Measurements from ENCODE around the gene ACAD10. TPM values are rescaled to one million over a fixed set of nuclear protein-coding genes. Genes with fewer than 3 reads are reported as not detected.

ACAD10 gene
- total RNA-seq, 1 experiment from 2014 or later, result 29.1 TPM

DNA sequence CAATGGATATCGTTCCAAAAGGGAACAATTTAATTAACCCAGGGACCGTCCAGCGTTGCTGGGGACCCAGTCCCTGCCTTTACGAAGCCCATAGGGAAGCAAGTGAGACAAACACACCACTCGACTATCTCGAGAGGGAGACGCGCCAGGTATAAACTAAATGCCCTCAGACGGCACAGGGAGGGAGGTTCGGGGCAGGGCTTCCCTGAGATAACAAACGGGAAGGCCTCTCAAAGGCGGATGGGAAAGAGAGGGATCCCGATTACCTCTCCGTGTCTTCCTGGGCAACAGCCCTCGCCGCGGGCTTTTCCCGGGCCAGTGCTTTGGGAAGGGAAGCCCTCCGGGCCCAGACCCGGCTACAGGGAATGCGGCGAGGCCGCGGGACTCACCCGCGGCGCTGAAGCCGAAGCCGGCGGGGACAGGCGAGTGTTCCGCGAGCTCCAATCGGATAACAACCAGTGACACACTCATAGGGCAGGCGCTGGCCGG lies 487 bp upstream of the ACAD10 start:
- H3K4me1 Mint-ChIP-seq, result peaks cover 26% of the 10 kb centered on the region
- ATAC-seq (peak; percentile 35), DNase-seq (ENCODE audit: low spot score) (no peak)
- no peaks in the 10 kb centered on the region; the same call in 1 of the 2 replicates for H3K27me3 Mint-ChIP-seq (ENCODE audit: low read depth)
- ChIA-PET POLR2A (interaction anchor here (0.8 to 1.5 kb wide), 4 partner anchors 24 to 128 kb away, joined by 3 to 4 read pairs (median 4); partner anchors contain the start of gene ALDH2), CTCF (interaction anchor here (0.6 to 3.0 kb wide), 8 partner anchors 8 to 295 kb away, joined by 3 to 13 read pairs (median 4); no protein-coding TSS in a partner anchor)
- H3K27ac Mint-ChIP-seq, result peak overlapping the region; percentile 95
- H3K36me3 Mint-ChIP-seq, result peaks cover 24% of the 10 kb centered on the region
- no peaks in the 10 kb centered on the region for H3K9me3 Mint-ChIP-seq
- H3K4me3 Mint-ChIP-seq, result peak overlapping the region; percentile 99
- TF ChIP-seq TEAD4 (CRISPR knock-in tag; IDR thresholded peaks at IDR 0.05) (no peak), SOX15 (CRISPR knock-in tag; IDR thresholded peaks at IDR 0.05) (no peak), ZNF671 (CRISPR knock-in tag; IDR thresholded peaks at IDR 0.05) (no peak)
- TF ChIP-seq, protein P1, sequence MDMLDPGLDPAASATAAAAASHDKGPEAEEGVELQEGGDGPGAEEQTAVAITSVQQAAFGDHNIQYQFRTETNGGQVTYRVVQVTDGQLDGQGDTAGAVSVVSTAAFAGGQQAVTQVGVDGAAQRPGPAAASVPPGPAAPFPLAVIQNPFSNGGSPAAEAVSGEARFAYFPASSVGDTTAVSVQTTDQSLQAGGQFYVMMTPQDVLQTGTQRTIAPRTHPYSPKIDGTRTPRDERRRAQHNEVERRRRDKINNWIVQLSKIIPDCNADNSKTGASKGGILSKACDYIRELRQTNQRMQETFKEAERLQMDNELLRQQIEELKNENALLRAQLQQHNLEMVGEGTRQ (CRISPR knock-in tag; IDR thresholded peaks at IDR 0.05), result no peak
- TF ChIP-seq, protein P2, sequence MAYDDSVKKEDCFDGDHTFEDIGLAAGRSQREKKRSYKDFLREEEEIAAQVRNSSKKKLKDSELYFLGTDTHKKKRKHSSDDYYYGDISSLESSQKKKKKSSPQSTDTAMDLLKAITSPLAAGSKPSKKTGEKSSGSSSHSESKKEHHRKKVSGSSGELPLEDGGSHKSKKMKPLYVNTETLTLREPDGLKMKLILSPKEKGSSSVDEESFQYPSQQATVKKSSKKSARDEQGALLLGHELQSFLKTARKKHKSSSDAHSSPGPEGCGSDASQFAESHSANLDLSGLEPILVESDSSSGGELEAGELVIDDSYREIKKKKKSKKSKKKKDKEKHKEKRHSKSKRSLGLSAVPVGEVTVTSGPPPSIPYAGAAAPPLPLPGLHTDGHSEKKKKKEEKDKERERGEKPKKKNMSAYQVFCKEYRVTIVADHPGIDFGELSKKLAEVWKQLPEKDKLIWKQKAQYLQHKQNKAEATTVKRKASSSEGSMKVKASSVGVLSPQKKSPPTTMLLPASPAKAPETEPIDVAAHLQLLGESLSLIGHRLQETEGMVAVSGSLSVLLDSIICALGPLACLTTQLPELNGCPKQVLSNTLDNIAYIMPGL (CRISPR knock-in tag; IDR thresholded peaks at IDR 0.05), result no peak
- TF ChIP-seq, protein P3, sequence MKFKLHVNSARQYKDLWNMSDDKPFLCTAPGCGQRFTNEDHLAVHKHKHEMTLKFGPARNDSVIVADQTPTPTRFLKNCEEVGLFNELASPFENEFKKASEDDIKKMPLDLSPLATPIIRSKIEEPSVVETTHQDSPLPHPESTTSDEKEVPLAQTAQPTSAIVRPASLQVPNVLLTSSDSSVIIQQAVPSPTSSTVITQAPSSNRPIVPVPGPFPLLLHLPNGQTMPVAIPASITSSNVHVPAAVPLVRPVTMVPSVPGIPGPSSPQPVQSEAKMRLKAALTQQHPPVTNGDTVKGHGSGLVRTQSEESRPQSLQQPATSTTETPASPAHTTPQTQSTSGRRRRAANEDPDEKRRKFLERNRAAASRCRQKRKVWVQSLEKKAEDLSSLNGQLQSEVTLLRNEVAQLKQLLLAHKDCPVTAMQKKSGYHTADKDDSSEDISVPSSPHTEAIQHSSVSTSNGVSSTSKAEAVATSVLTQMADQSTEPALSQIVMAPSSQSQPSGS (CRISPR knock-in tag; IDR thresholded peaks at IDR 0.05; ENCODE audit: borderline replicate concordance, low read depth), result no peak

DNA sequence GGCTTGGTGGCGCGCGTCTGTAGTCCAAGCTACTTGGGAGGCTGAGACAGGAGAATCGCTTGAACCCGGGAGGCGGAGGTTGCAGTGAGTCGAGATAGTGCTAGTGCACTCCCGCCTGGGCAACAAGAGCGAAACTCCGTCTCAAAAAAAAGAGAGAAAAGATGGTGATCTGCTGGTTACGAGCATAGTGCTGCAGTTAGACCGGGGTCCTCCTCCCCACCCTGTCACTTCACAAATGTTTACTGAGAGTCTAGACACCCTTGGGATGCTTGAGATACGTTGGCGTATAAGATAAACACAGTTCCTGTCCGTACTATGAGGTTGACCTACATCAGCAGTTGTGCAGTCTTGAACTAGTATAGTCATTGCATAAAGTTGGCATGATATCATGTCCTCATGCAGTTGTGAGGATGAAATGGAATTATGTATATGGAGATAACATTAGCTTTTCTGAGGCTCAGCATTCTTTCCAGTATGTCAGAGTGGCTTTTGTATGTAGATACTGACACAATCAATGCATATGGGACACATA lies 787 bp downstream of the ACAD10 start:
- CTCF ChIA-PET, result interaction anchor here (0.8 to 1.8 kb wide), 2 partner anchors 22 to 126 kb away, joined by 3 to 10 read pairs; no protein-coding TSS in a partner anchor
- Mint-ChIP-seq H3K4me3 (peak overlapping the region; percentile 99), H3K27me3 (ENCODE audit: low read depth) (no peaks in the 10 kb centered on the region; the same call in 1 of the 2 replicates), H3K4me1 (peaks cover 26% of the 10 kb centered on the region), H3K36me3 (peaks cover 17% of the 10 kb centered on the region), H3K27ac (peak overlapping the region; percentile 94), H3K9me3 (no peaks in the 10 kb centered on the region)
- DNase-seq (ENCODE audit: low spot score) (no peak), ATAC-seq (no peak)
- no peak for TF ChIP-seq NFYB (CRISPR knock-in tag; conservative IDR thresholded peaks at IDR 0.05; ENCODE audit: low read depth)
- no peak for TF ChIP-seq CREB1 (CRISPR knock-in tag; IDR thresholded peaks at IDR 0.05)
- TF ChIP-seq, protein P4, sequence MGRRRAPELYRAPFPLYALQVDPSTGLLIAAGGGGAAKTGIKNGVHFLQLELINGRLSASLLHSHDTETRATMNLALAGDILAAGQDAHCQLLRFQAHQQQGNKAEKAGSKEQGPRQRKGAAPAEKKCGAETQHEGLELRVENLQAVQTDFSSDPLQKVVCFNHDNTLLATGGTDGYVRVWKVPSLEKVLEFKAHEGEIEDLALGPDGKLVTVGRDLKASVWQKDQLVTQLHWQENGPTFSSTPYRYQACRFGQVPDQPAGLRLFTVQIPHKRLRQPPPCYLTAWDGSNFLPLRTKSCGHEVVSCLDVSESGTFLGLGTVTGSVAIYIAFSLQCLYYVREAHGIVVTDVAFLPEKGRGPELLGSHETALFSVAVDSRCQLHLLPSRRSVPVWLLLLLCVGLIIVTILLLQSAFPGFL (CRISPR knock-in tag; IDR thresholded peaks at IDR 0.05; ENCODE audit: borderline replicate concordance), result no peak
- no peak for TF ChIP-seq ZBTB21 (CRISPR knock-in tag; IDR thresholded peaks at IDR 0.05; ENCODE audit: borderline replicate concordance)
- TF ChIP-seq, protein P5, sequence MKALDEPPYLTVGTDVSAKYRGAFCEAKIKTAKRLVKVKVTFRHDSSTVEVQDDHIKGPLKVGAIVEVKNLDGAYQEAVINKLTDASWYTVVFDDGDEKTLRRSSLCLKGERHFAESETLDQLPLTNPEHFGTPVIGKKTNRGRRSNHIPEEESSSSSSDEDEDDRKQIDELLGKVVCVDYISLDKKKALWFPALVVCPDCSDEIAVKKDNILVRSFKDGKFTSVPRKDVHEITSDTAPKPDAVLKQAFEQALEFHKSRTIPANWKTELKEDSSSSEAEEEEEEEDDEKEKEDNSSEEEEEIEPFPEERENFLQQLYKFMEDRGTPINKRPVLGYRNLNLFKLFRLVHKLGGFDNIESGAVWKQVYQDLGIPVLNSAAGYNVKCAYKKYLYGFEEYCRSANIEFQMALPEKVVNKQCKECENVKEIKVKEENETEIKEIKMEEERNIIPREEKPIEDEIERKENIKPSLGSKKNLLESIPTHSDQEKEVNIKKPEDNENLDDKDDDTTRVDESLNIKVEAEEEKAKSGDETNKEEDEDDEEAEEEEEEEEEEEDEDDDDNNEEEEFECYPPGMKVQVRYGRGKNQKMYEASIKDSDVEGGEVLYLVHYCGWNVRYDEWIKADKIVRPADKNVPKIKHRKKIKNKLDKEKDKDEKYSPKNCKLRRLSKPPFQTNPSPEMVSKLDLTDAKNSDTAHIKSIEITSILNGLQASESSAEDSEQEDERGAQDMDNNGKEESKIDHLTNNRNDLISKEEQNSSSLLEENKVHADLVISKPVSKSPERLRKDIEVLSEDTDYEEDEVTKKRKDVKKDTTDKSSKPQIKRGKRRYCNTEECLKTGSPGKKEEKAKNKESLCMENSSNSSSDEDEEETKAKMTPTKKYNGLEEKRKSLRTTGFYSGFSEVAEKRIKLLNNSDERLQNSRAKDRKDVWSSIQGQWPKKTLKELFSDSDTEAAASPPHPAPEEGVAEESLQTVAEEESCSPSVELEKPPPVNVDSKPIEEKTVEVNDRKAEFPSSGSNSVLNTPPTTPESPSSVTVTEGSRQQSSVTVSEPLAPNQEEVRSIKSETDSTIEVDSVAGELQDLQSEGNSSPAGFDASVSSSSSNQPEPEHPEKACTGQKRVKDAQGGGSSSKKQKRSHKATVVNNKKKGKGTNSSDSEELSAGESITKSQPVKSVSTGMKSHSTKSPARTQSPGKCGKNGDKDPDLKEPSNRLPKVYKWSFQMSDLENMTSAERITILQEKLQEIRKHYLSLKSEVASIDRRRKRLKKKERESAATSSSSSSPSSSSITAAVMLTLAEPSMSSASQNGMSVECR (CRISPR knock-in tag; IDR thresholded peaks at IDR 0.05; ENCODE audit: borderline replicate concordance), result no peak
- TF ChIP-seq IRF2 (CRISPR knock-in tag; IDR thresholded peaks at IDR 0.05; ENCODE audit: borderline replicate concordance, low read depth), result no peak
- TF ChIP-seq RORB (CRISPR knock-in tag; IDR thresholded peaks at IDR 0.05), result no peak
- TF ChIP-seq, protein P6, sequence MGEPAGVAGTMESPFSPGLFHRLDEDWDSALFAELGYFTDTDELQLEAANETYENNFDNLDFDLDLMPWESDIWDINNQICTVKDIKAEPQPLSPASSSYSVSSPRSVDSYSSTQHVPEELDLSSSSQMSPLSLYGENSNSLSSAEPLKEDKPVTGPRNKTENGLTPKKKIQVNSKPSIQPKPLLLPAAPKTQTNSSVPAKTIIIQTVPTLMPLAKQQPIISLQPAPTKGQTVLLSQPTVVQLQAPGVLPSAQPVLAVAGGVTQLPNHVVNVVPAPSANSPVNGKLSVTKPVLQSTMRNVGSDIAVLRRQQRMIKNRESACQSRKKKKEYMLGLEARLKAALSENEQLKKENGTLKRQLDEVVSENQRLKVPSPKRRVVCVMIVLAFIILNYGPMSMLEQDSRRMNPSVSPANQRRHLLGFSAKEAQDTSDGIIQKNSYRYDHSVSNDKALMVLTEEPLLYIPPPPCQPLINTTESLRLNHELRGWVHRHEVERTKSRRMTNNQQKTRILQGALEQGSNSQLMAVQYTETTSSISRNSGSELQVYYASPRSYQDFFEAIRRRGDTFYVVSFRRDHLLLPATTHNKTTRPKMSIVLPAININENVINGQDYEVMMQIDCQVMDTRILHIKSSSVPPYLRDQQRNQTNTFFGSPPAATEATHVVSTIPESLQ (CRISPR knock-in tag; IDR thresholded peaks at IDR 0.05), result no peak
- POLR2A ChIA-PET, result interaction anchor here (1.2 kb wide), 1 partner anchor 23 kb away, joined by 4 read pairs; no protein-coding TSS in a partner anchor
